ENCODE measurements around the gene CCHCR1.
"Not testable (repeated sequence)": the region's sequence is repeated elsewhere in the genome, so short reads cannot be mapped to it uniquely, and the experiment has no call there.

- not testable (repeated sequence) for TF ChIP-seq ZNF114 (CRISPR knock-in tag; IDR thresholded peaks at IDR 0.05); EZH2 (IDR thresholded peaks at IDR 0.05; ENCODE audit: low read depth, unreplicated experiment); CREB1 (CRISPR knock-in tag; IDR thresholded peaks at IDR 0.05; ENCODE audit: low read depth); CTCF (conservative IDR thresholded peaks at IDR 0.05; ENCODE audit: low read depth in 2 of 2); EZH2phosphoT487 (IDR thresholded peaks at IDR 0.05; ENCODE audit: unreplicated experiment); JUNB (IDR thresholded peaks at IDR 0.05; ENCODE audit: unreplicated experiment); STAT1 (IDR thresholded peaks at IDR 0.05; ENCODE audit: unreplicated experiment); POLR2AphosphoS5 (IDR thresholded peaks at IDR 0.05; ENCODE audit: low read depth)
These were observed 7.6 kb upstream of the CCHCR1 start for GRCh38 chr6:31165064-31165832.
